Spleen (tissue), 11 donors: Measurements from ENCODE around the gene MX1. TPM values are rescaled to one million over a fixed set of nuclear protein-coding genes. Genes with fewer than 3 reads are reported as not detected.

Experiments
- DNase-seq: peaks from one replicate; pipeline ENCODE4 v3.0.0-alpha.2; 2020
- H3K27ac ChIP-seq, 8 donors: fragments of 200-600 bp; sonication (generic) in 7 of 8; 1 replicate in 4 of 8; 2 replicates in 4 of 8; pipeline versions ENCODE4 v1.5.0 to v1.8.0; 2016 to 2021; ENCODE audit warnings: inconsistent platforms in 4 of 8, mild to moderate bottlenecking in 4 of 8, moderate library complexity in 1 of 8
- H3K27me3 ChIP-seq, 7 donors: fragments of 200-600 bp; sonication (generic) in 6 of 7; replicated peaks in 1 of 7; 1 replicate in 4 of 7; 2 replicates in 3 of 7; pipeline versions ENCODE4 v1.5.0 to v1.8.0; 2016 to 2021; ENCODE audit warnings: inconsistent platforms in 3 of 7, mild to moderate bottlenecking in 1 of 7
- H3K36me3 ChIP-seq, 6 donors: fragments of 200-600 bp; sonication (generic) in 5 of 6; 1 replicate in 4 of 6; 2 replicates in 2 of 6; pipeline versions ENCODE4 v1.5.0 to v1.8.0; 2016 to 2021; ENCODE audit warnings: inconsistent platforms in 2 of 6
- H3K4me1 ChIP-seq, 6 donors: fragments of 200-600 bp; sonication (generic) in 5 of 6; 1 replicate in 3 of 6; 2 replicates in 3 of 6; pipeline versions ENCODE4 v1.5.0 to v1.8.0; 2016 to 2021; ENCODE audit warnings: inconsistent platforms in 3 of 6
- H3K4me3 ChIP-seq, 8 donors: fragments of 200-600 bp; sonication (generic) in 7 of 8; 1 replicate in 4 of 8; 2 replicates in 4 of 8; pipeline versions ENCODE4 v1.5.0 to v1.8.0; 2016 to 2021; ENCODE audit warnings: inconsistent platforms in 4 of 8, mild to moderate bottlenecking in 4 of 8, moderate library complexity in 2 of 8
- H3K9me3 ChIP-seq, 8 donors: fragments of 200-600 bp; sonication (generic) in 7 of 8; 1 replicate in 4 of 8; 2 replicates in 4 of 8; pipeline versions ENCODE4 v1.5.0 to v1.8.0; 2016 to 2021; ENCODE audit warnings: inconsistent platforms in 4 of 8
- POLR2A ChIP-seq, 3 donors: fragments of 450-650 bp; IDR thresholded peaks; one replicate each; pipeline ENCODE4 v1.5.1; 2017; ENCODE audit warnings: antibody characterized with exemption in 3 of 3, mild to moderate bottlenecking in 1 of 3
- POLR2AphosphoS5 ChIP-seq, 3 donors: sonication (generic); formaldehyde crosslinking; IDR thresholded peaks; one replicate each; pipeline ENCODE4 v1.5.1; 2017; ENCODE audit warnings: antibody characterized with exemption in 3 of 3
- WGBS, 5 donors: extraction: QIAGEN DNeasy Blood & Tissue Kit in 3 of 5; methylation state at CpG; one replicate each; pipeline versions ENCODE4 v1.1.5 to v1.1.7; 2013 to 2018; 5-methylcytosine and 5-hydroxymethylcytosine counted together
- intact Hi-C: fragments of 100-400 bp; cut with DNase I; formaldehyde crosslinking; loops from one replicate; pipeline ENCODE4 v1.15.0; 2023; ENCODE audit warnings: low total_unique reads
- polyA plus RNA-seq, 3 donors: library from polyadenylated mRNA; stranded (reverse); fragments of 200-250 nt; gene quantifications; one replicate each; pipeline ENCODE4 v1.2.1, GENCODE V29; 2013
- total RNA-seq, 7 donors: library from RNA; depleted of rRNA in 3 of 7; stranded (reverse); fragments of >200 nt in 3 of 7; fragmentation: NEBNext Ultra II Directional in 4 of 7; extraction: Animal tissue kit (Norgen Biotek cat#: 25700) in 4 of 7; gene quantifications; one replicate each; pipeline versions ENCODE4 v1.1.0 to v1.2.1, GENCODE V29; 2016 to 2021
- TF ChIP-seq, protein P1 (sequence below), 11 experiments: fragments of 200-600 bp in 7 of 11; fragments of 450-650 bp in 4 of 11; sonication (generic) in 4 of 11; IDR thresholded peaks in 8 of 11; conservative IDR thresholded peaks in 3 of 11; 1 replicate in 7 of 11; 2 replicates in 4 of 11; pipeline versions ENCODE4 v1.4.0 to v1.8.0; 2016 to 2021; ENCODE audit warnings: antibody characterized with exemption in 11 of 11, inconsistent platforms in 4 of 11, mild to moderate bottlenecking in 1 of 11
- donor health status: healthy with polysubstance abuse.
- donor health status: DM: no; HTN: no; CAD: no; lungs with moderate emphysema.
- donor health status: DM: no; HTN: no; CAD: no.
- donor health status: Bipolar disorder and iron deficiency.
- donor health status: healthy.
- donor health status: DM: no; HTN: no; CAD: no.
- donor health status: DM: yes; HTN: yes; CAD: no.

MX1 gene
- total and polyA plus RNA-seq, 10 donors = 32.8 to 148 (median 90.1) TPM

DNA sequence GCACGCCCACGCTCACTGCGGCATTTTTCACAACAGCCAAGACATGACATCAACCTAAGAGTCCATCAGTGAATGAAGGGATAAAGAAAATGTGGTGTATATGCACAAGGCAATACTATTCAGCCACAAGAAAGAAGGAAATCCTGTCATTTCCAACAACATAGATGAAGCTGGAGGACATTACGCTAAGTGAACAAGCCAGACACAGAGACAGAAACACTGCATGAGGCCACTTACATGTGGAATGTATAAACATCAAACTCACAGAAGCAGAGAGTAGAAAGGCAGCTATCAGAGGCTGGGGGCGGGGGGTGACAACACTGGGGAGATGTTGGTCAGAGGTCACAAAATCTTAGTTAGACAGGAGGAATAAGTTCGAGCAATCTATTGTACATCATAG, 61.0 kb downstream of the MX1 start:
- WGBS, 5 donors = 87 to 89% (median 89%) methylated on average over 6 of the region's 6 CpGs
- H3K9me3 ChIP-seq = no peaks in the 10 kb centered on the region
- intact Hi-C loops = no loop called here
- H3K4me3 ChIP-seq = no peak overlapping the region
- no peak overlapping the region for H3K27ac ChIP-seq
- peaks cover 0 to 20% (median 0%) of the 10 kb centered on the region in 7 donors for H3K27me3 ChIP-seq
- H3K36me3 ChIP-seq = no peaks in the 10 kb centered on the region
- TF ChIP-seq POLR2AphosphoS5 (IDR thresholded peaks at IDR 0.05) (no peak), POLR2A (IDR thresholded peaks at IDR 0.05) (no peak)
- TF ChIP-seq, protein P1, sequence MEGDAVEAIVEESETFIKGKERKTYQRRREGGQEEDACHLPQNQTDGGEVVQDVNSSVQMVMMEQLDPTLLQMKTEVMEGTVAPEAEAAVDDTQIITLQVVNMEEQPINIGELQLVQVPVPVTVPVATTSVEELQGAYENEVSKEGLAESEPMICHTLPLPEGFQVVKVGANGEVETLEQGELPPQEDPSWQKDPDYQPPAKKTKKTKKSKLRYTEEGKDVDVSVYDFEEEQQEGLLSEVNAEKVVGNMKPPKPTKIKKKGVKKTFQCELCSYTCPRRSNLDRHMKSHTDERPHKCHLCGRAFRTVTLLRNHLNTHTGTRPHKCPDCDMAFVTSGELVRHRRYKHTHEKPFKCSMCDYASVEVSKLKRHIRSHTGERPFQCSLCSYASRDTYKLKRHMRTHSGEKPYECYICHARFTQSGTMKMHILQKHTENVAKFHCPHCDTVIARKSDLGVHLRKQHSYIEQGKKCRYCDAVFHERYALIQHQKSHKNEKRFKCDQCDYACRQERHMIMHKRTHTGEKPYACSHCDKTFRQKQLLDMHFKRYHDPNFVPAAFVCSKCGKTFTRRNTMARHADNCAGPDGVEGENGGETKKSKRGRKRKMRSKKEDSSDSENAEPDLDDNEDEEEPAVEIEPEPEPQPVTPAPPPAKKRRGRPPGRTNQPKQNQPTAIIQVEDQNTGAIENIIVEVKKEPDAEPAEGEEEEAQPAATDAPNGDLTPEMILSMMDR (IDR thresholded peaks at IDR 0.05 in 8 of 11, conservative IDR thresholded peaks at IDR 0.05 in 3 of 11) = no peak
- peaks cover 0 to 4% (median 0%) of the 10 kb centered on the region in 6 donors for H3K4me1 ChIP-seq
- DNase-seq = no peak

DNA sequence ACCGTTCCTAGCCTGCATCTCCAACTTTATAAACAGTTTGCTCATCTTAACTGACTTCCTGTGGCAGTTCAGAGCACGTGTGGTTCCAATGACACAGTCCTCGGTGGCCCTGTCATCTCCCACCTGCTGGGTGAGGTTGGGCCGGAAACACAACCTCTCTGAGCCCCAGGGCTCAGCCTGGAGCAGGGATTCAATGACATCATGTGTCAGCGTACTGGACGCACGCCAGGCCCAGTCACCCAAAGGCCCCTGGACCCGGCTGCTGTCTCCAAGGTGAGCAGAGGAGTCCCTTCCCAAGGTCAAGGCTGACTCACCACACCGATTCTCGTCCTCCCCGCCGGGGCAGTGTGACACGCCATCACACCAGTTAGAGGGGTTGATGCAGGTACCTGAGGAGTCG, 62.0 kb downstream of the MX1 start:
- no peak for TF ChIP-seq POLR2A (IDR thresholded peaks at IDR 0.05)
- TF ChIP-seq, protein P1 (IDR thresholded peaks at IDR 0.05 in 8 of 11, conservative IDR thresholded peaks at IDR 0.05 in 3 of 11) = no peak
- TF ChIP-seq POLR2AphosphoS5 (IDR thresholded peaks at IDR 0.05) = no peak
- no peak overlapping the region for H3K4me3 ChIP-seq
- H3K9me3 ChIP-seq = no peaks in the 10 kb centered on the region
- peaks cover 0 to 4% (median 0%) of the 10 kb centered on the region in 6 donors for H3K4me1 ChIP-seq
- H3K27me3 ChIP-seq = peaks cover 0 to 22% (median 0%) of the 10 kb centered on the region in 7 donors
- H3K27ac ChIP-seq = no peak overlapping the region
- WGBS, 5 donors = 79 to 89% (median 86%) methylated on average over 3 to 14 of the region's 14 CpGs
- intact Hi-C loops = no loop called here
- H3K36me3 ChIP-seq = no peaks in the 10 kb centered on the region
- DNase-seq = peak; percentile 64

DNA sequence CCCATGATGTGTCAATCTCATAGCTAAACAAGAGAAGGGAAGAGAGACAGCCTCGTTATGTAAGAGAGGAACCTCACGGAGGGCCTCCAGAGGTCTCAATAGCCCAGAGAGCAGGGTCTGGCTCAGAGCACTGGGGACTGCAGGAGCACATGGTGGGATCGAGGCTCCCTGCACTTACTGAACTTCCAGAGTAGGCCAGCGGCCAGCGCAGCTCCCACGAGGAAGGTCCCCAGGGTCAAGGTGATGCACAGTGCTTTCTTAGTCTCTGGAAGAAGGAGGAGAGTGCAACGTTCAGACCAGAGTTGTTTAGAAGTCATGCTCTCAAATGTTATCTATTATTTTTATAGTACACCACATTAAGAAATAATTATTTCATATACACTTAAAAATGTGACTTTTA, 63.3 kb downstream of the MX1 start:
- 62 to 72% (median 68%) methylated on average over 7 of the region's 7 CpGs for WGBS, 5 donors
- no peaks in the 10 kb centered on the region for H3K9me3 ChIP-seq
- no peak overlapping the region for H3K27ac ChIP-seq
- H3K4me3 ChIP-seq = no peak overlapping the region
- peaks cover 0 to 18% (median 0%) of the 10 kb centered on the region in 7 donors for H3K27me3 ChIP-seq
- intact Hi-C loops = no loop called here
- DNase-seq = no peak
- no peaks in the 10 kb centered on the region for H3K36me3 ChIP-seq
- TF ChIP-seq, protein P1 (IDR thresholded peaks at IDR 0.05 in 8 of 11, conservative IDR thresholded peaks at IDR 0.05 in 3 of 11) = no peak
- TF ChIP-seq POLR2A (IDR thresholded peaks at IDR 0.05) (no peak), POLR2AphosphoS5 (IDR thresholded peaks at IDR 0.05) (no peak)
- peaks cover 0 to 4% (median 0%) of the 10 kb centered on the region in 6 donors for H3K4me1 ChIP-seq

DNA sequence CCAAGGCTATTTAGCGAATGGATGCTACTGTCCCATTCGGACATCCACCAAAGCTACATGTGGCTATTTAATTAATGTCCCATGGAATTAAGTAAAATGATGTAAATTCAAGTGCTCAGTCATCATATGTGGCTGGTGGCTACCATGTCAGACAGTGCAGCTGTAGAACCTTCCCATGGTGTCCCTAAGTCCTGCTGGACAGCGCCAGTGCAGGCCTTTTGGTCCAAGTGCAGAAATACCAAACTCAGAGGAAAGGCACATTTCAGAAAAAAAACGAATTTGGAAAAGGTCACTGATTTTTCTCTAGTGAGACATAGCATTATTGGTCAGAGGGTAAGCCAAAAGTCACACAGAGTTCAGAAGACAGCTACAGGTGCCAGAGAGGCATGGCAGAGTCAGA, 64.3 kb downstream of the MX1 start:
- Histone ChIP-seq H3K4me3 (no peak overlapping the region), H3K36me3 (no peaks in the 10 kb centered on the region), H3K27ac (no peak overlapping the region), H3K9me3 (no peaks in the 10 kb centered on the region), H3K4me1 (peaks cover 0 to 4% (median 0%) of the 10 kb centered on the region in 6 donors), H3K27me3 (peaks cover 0 to 14% (median 0%) of the 10 kb centered on the region in 7 donors)
- WGBS, 5 donors = 71 to 82% (median 71%) methylated on average over 4 of the region's 4 CpGs
- no peak for DNase-seq
- intact Hi-C loops = no loop called here
- TF ChIP-seq POLR2A (IDR thresholded peaks at IDR 0.05) = no peak
- TF ChIP-seq, protein P1 (IDR thresholded peaks at IDR 0.05 in 8 of 11, conservative IDR thresholded peaks at IDR 0.05 in 3 of 11) = no peak
- no peak for TF ChIP-seq POLR2AphosphoS5 (IDR thresholded peaks at IDR 0.05)
